ENCODE results near the gene NFS1. TPM values are rescaled to one million over a fixed set of nuclear protein-coding genes. Genes with fewer than 3 reads are reported as not detected.

The NFS1 gene
- total and polyA plus RNA-seq, 2 of the 8 experiments (the other 6 are each of a cell fraction or from before 2014, with no cell fraction given): 26.1 to 38.8 TPM

DNA sequence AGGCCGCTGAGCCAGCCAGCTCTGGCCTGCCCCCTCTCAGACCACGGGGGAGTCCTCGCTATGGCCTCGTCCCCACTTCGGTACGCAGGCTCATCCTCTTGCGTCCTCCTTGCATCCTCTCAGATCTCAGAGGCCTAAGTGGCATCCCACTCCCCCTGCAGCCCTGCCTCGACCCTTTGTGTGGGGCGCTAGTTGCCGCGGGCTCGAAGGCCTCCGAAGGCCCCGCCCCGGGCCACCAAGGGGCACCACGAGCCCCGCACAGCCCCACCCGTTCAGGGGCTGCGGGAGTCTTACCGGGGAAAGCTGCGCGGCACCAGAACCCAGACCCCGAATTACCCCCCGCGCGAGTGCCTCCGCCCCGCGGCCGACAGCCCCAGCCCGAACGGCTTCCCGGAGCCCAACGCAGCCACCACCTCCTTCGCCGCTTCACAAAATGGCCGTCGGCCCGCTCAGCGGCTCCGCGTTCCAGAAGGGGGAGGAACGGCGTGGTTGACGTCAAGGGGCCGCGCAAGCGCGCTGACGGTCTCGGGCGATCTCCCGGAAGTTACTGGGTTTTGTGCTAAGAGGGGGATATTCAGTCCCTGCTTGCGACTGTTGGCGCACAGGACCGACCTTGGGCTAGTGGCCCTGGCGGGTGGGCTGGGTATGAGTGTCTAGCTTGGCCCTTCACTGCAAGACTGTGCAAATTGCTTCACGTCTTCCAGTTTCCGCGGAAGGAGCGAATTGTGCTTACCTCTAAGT is 34.5 kb downstream of the NFS1 start, which contains the start of the genes CPNE1 and RBM12 (continued):
- TF ChIP-seq, protein P1, sequence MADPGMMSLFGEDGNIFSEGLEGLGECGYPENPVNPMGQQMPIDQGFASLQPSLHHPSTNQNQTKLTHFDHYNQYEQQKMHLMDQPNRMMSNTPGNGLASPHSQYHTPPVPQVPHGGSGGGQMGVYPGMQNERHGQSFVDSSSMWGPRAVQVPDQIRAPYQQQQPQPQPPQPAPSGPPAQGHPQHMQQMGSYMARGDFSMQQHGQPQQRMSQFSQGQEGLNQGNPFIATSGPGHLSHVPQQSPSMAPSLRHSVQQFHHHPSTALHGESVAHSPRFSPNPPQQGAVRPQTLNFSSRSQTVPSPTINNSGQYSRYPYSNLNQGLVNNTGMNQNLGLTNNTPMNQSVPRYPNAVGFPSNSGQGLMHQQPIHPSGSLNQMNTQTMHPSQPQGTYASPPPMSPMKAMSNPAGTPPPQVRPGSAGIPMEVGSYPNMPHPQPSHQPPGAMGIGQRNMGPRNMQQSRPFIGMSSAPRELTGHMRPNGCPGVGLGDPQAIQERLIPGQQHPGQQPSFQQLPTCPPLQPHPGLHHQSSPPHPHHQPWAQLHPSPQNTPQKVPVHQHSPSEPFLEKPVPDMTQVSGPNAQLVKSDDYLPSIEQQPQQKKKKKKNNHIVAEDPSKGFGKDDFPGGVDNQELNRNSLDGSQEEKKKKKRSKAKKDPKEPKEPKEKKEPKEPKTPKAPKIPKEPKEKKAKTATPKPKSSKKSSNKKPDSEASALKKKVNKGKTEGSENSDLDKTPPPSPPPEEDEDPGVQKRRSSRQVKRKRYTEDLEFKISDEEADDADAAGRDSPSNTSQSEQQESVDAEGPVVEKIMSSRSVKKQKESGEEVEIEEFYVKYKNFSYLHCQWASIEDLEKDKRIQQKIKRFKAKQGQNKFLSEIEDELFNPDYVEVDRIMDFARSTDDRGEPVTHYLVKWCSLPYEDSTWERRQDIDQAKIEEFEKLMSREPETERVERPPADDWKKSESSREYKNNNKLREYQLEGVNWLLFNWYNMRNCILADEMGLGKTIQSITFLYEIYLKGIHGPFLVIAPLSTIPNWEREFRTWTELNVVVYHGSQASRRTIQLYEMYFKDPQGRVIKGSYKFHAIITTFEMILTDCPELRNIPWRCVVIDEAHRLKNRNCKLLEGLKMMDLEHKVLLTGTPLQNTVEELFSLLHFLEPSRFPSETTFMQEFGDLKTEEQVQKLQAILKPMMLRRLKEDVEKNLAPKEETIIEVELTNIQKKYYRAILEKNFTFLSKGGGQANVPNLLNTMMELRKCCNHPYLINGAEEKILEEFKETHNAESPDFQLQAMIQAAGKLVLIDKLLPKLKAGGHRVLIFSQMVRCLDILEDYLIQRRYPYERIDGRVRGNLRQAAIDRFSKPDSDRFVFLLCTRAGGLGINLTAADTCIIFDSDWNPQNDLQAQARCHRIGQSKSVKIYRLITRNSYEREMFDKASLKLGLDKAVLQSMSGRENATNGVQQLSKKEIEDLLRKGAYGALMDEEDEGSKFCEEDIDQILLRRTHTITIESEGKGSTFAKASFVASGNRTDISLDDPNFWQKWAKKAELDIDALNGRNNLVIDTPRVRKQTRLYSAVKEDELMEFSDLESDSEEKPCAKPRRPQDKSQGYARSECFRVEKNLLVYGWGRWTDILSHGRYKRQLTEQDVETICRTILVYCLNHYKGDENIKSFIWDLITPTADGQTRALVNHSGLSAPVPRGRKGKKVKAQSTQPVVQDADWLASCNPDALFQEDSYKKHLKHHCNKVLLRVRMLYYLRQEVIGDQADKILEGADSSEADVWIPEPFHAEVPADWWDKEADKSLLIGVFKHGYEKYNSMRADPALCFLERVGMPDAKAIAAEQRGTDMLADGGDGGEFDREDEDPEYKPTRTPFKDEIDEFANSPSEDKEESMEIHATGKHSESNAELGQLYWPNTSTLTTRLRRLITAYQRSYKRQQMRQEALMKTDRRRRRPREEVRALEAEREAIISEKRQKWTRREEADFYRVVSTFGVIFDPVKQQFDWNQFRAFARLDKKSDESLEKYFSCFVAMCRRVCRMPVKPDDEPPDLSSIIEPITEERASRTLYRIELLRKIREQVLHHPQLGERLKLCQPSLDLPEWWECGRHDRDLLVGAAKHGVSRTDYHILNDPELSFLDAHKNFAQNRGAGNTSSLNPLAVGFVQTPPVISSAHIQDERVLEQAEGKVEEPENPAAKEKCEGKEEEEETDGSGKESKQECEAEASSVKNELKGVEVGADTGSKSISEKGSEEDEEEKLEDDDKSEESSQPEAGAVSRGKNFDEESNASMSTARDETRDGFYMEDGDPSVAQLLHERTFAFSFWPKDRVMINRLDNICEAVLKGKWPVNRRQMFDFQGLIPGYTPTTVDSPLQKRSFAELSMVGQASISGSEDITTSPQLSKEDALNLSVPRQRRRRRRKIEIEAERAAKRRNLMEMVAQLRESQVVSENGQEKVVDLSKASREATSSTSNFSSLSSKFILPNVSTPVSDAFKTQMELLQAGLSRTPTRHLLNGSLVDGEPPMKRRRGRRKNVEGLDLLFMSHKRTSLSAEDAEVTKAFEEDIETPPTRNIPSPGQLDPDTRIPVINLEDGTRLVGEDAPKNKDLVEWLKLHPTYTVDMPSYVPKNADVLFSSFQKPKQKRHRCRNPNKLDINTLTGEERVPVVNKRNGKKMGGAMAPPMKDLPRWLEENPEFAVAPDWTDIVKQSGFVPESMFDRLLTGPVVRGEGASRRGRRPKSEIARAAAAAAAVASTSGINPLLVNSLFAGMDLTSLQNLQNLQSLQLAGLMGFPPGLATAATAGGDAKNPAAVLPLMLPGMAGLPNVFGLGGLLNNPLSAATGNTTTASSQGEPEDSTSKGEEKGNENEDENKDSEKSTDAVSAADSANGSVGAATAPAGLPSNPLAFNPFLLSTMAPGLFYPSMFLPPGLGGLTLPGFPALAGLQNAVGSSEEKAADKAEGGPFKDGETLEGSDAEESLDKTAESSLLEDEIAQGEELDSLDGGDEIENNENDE (IDR thresholded peaks at IDR 0.05; ENCODE audit: insufficient replicate concordance, low read length): no peak
- TF ChIP-seq GTF2F1 (IDR thresholded peaks at IDR 0.05; ENCODE audit: borderline replicate concordance, low read depth, low read length) (peak; percentile 63; the same call in 1 of the 2 replicates), SAP30 (IDR thresholded peaks at IDR 0.05; ENCODE audit: insufficient read depth, insufficient replicate concordance, low read length) (no peak), EP300 (IDR thresholded peaks at IDR 0.05; ENCODE audit: borderline replicate concordance in 1 of 2, low read depth in 2 of 2, low read length in 2 of 2) (peak in 1 of 2 experiments; percentile 22; a peak in 1 of 3 replicates), MAFK (IDR thresholded peaks at IDR 0.05; ENCODE audit: low read depth, low read length) (no peak), BRCA1 (IDR thresholded peaks at IDR 0.05; ENCODE audit: low read depth, low read length) (no peak), TAF7 (optimal IDR thresholded peaks at IDR 0.05; ENCODE audit: borderline replicate concordance, low read depth, low read length) (peak; percentile 95), JUN (IDR thresholded peaks at IDR 0.05; ENCODE audit: low read depth, low read length) (no peak), NANOG (IDR thresholded peaks at IDR 0.05; ENCODE audit: insufficient read depth, low read depth, low read length, poor library complexity, severe bottlenecking) (no peak)
